RKO (cell line): Measurements from ENCODE around the gene ACCSL.

ENCODE experiments used
- DNase-seq: peaks from one replicate; pipeline ENCODE4 v3.0.0-alpha.2; 2016; ENCODE audit warnings: low spot score

Gene ACCSL

DNA sequence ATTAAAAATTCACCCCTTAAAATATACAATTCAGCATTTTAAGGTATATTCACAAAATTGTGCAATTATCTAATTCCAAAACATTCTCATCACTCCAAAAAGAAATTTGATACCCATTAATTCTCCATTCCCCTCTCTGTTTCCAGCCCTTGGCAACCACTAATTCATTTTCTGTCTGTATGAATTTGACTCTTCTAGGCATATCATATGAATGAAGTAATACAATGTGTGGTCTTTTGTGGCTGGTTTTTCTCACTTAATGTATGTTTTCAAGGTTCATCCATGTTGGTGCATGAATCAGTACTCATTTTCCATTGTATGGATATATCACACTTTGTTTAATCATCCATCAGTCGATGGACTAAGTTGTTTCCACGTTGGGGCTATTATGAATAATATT, 29.0 kb upstream of the ACCSL start:
- DNase-seq: no peak

DNA sequence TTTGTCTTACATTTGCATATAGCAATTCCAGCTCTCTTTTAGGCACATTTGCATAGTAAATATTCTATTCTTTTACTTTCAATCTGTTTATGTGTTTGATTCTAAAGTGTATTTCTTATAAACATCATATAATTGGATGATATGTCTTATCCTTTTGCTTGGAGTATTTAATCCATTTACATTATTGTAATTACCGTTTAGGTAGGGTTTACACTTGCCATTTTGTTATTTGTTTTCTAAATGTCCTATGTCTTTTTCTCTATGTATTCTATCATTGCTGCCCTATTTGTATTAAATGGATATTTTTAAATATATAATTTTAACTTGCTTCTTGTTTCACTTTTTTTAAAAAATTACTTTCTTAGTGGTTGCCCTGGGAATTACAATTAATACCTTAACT, 22.8 kb upstream of the ACCSL start:
- no peak for DNase-seq

DNA sequence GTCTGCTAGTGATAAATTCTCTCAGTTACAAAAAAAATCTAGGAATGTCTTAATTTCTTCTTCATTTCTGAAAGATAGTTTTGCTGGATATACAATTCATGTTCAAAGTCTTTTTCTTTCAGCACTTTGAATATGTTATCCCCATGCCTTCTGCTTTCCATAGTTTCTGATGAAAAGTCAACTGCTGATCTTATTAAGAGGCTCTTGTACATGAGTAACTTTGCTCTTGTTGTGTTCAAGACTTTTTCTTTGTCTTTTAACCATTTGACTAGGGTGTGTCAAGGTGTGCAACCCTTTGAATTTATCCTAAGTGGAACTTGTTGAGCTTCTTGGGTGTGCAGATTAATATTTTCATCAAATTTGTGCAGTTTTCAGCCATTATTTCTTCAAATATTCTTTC, 22.1 kb upstream of the ACCSL start:
- no peak for DNase-seq

DNA sequence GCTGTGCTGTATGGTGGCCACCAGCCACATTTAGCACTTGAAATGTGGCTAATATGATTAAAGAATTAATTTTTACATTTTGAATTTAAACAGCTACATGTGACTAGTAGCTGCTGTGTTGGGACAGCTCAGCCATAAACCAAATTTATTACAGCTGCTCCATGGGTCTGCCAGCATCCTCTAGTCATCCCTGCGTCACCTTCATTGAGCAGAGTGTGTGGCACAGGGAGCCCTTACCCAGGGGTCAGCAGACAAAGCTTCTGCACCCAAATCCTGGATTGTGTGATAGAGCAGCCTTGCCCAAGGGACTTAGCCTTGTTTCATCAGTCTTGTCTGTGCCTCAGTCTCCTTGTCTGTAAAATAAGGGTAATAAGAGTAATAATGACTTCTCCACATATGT, 19.4 kb upstream of the ACCSL start:
- DNase-seq: no peak

DNA sequence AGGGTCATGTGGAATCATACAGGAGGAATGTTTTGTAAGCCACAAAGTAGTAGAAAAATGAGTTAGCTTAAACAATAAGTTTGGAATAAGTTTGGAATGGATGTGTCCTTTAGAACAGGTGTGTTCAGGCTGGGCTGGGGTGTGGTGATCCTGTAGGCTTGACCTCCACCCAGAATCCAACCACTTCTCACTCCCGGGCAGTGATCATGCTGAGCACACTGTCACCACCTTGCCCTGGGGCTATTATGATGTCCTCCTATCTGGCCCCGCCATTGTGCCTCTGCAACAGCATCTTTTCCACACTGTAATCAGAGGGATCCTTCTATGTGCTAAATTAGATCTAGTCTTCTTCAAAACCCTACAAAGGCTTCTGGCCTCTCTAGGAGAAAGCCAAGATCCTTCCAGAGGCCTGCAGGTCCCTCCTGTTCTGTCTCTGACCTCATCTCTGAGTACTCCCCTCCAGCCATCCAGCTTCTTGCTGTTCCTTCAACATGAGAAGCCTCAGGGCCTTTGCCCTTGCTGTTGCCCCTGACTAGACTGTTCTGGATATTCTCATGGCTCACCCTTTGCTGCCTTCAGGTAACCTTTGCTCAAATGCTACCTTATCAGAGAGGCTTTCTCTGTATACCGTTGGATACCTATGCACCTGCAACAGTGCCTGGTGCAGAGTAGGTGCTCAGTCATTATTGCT, 18.8 kb upstream of the ACCSL start:
- DNase-seq: no peak

DNA sequence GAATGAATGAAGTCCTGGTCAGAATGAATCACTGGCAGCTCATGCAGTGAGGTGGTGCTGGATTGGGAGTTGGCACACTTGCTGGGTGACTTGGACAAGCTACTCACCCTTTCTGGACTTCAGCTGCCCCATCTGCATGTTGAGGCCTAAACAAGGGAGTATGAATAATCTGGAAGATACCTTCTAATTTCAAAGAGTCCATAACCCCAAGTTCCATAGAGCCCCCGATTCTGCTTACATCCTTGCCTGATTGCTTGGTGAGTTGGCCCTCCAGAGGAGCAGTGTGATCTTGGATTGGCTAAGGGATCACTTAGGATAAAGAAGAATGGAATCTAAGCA, 18.3 kb upstream of the ACCSL start:
- peak; percentile 15 for DNase-seq

DNA sequence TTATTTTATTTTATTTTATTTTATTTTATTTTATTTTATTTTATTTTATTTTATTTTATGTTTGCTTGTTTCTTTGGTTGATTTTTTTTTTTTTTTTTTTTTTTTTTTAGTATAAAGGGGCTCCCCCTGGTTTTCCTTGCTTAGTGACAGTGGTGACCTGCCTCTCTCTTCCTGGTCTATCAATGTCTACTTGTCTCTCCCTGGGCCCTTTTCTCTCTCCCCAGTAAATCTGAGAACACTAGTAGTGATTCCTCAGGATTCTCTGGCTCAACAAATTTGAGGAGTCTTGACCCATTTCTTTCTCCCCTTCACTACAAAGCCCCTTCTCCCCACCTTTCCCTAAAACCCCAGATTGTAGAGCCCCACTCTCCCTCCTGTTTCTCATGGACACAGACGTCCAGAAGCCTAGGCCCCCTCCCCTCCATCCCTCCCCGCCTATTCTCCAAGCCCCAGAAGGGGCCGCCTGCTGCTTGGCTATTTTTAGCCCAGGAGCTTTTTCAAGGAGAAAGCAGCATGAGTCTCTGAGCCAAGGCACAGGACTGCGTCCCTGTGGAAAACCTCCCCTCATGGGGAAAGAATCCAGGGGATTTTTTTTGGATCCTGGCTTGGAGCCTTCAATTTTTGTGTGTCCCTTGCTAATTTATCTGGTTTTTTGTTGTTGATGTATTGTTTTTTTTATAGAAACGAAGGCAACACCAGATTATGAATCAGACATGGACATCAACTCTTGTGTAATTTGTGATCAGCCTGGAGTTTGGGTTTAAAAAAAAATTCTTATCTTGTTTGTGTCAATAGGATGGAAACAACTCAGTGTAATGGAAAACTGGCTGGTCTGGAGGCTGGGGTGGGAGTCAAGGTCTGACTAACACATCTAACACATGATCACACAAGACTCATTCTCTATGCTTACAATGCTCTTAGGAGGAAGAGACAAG, 17.5 kb upstream of the ACCSL start:
- no peak for DNase-seq

DNA sequence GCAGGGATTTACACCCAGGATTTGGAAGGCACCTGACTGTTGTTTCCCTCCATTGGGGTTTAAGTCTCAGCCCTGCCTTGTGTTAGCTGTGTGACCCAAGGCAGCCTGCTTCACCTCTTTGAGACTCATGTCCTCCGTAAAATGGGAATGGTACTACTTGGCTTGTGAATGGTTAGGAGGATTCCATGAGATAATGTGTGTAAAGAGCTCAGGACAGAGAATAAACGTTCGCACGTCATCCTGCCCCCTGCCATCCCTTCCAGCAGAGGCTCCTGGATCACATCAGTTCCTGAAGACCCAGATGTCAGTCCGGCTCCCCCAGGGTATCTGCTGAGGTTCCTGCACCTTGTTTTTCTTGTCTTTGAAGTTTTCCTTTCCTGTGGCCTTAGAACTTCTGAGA, 16.8 kb upstream of the ACCSL start:
- no peak for DNase-seq

DNA sequence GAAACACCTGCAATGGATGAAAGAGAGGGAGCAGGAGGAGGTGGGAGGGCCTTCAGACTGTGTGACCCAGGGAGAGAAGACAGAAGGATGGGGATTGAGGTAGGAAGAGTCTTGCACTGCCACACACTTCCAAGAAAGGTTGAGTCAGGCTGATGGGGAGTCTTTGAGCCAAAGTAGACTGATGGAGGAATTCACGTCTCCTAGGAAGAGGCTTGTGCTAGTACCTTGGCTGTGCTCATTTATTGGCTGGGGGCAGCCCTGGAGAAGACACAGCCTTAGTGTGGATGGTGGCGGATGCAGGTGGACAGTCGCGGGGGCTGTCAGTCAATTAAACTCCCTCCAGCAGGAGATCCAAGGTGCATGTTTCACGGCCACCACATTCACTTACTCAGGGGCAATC, 16.2 kb upstream of the ACCSL start:
- DNase-seq: no peak

DNA sequence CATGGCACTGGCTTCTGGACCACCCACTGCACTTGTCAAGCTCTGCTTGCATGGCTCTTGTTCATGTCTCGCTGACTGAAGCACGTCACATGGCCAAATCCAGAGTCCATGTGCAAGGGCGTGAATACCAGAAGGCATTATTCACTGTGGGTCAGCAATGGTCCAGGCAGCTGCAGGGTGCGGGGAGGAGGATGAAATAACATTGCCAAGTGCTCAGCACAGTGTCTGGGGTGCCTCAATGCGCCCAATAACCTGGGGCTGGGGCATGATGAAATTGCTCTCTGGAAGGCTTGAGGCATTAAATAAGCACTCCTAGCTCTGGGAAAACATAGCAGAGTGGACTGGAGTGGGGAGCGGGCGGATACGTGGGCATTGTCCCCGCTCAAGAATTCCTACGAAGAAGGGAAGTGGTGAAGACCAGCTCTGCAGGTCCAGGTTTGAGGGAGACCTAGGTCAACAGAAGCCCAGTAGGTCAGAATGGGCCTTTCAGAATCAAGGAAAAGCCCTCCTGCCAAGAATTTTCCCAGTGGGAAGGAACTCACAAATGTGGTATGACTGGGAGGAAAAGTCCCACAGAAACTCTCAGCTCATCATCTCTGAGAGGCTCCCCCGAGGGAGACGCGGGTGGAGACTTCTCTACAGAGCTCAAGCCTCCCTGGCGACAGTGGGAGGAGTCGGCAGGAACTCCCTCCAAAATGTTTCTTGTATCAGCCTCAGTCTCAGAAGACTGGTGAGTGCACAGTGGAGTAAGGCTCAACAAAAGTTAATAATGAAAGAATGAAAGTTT, 15.3 kb upstream of the ACCSL start:
- DNase-seq: no peak

DNA sequence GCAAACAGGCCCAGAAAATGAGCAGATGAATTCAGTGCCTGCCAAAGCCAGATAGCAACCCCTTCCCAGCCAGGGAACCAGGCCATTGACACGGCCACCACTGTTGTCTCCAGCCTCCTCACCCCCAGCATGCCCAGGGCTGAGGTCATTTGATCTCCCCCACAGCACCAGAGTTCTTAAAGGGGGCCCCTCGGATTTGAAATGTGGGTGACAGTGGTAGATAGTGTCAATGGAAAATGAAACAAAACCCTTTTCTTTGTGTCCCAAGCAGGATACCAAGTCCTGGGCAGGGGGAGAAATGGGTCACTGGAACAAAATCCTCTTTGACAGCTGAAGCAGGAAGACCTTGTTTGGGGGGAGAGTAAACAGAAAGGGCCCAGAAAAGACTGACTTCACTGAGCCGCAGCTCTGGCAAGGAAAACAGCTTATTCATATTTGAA, 14.3 kb upstream of the ACCSL start:
- no peak for DNase-seq

DNA sequence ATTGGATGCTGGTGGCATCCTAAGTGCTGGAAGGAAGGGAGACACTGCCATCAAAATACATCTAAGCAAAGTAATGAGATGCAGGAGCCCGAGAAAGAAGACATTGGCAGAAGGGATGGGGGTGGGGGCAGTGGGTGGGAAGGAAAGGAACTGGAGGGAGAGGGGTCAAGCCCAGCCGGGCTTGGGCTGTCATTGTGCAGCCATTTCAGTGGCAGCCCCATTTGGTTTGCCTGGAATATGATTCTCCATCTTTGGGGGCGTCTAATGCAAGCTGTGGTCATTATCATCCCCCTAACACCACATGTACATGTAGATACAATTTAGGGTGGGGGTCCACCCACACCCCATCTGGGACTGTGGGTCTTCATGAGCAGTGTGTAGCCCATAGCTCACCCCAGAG, 13.9 kb upstream of the ACCSL start:
- DNase-seq: no peak

DNA sequence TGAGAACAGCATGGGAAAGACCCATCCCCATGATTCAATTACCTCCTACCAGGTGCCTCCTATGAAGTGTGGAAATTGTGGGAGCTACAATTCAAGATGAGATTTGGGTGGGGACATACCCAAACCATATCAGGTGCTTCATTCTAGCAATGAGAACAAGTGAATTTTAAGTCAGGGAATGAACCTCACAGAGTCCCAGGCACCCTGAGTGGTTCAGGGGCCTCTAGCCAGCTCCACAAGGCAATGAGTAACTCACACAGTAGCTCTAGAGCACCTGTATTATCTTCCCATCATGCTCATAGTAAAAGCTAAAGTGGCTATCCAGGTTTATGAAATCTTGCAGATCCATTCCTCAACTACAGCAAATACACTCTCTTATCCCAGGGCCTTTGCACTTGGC, 13.1 kb upstream of the ACCSL start:
- DNase-seq: no peak

DNA sequence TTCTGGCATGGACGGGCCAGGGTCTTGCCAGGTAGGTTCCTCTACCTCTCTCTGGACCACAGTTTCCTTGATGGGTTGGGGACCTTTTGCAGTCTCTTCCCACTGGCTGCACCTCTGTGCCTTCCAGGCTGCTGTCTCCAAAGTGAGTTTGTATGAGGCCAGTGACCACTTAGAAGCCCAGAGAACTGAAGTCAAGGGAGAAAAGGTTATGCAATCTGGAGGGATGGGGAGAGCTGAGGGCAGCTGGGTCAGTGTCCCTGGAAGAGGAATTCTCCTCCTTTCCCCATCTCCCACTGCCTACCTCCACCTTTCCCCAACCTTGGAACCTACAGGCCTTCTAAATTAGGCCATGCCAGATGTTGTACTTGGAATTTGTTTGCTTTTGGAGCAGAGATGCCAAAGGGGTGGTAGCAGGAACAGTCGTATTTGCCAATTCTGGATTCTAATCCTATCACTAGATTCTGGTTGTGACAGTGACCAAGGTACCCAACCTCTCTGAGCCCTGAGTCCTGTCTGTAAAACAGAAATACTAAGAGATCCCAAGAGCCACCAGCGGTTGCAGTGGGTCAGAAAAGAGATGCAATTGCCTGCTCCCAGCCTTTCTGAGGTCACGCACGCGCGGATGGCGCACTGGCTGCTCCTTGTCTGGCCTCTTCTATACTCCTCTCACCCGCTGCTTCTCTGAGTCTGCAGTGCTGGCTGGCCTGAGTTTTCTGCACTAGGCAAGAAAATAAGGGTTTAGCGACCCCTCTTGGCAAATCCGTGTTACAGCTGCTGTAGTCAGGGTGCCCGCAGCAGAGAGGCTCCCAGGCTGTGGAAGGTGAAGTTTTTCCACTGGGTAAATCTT, 10.7 kb upstream of the ACCSL start:
- DNase-seq: peak; percentile 68

DNA sequence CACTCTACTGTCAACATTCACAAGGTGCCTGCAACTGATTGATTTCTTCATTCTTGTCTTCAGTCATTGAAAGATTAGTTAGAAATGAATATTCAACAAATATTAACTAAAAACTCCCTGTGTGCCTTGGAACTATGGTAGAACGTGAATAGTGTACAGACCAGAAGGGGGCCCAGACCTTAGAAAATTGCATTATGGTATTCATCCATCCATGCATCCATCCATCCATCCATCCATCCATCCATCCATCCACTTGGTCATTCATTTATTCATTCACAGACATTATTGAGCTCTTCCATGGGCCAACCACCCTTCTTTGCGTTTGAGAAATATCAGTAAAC, 10.2 kb upstream of the ACCSL start:
- DNase-seq: no peak

DNA sequence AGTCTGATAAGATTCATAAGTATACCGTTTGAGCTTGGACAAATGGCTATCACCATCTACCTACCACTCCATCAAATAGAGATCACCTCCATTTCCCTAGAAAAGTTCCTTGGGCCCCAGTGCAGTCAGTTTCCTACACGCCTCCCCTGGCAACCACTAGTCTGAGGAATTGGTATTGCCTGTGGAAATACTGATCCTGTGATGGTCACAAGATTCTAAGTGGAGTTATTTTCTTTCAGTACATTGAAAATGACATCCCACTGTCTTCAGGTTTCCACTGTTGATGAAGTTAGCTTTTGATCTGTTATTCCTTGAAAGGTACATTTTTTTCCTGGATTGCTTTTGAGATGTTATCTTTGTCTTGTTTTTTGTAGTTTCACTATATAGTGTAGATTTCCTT, 4.6 kb upstream of the ACCSL start:
- DNase-seq: no peak

DNA sequence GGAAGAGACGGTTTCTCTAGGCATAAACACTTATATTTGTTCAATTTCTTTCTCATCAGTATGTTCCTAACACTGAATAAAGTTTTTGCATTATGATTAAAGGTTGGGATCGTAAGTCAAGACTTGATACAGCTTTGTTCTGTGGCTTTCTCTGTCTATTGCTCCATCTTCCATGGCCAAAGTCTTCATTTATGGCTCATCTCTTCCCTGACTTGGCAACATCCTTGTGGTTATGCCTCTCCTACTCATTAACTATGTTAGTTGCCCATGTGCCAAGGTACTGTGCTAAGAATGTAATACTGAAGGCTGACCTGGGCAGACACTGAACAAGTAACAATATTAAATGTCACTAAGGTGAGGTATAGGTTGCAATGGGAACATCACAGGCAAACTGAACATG, 1.6 kb upstream of the ACCSL start:
- DNase-seq: no peak

DNA sequence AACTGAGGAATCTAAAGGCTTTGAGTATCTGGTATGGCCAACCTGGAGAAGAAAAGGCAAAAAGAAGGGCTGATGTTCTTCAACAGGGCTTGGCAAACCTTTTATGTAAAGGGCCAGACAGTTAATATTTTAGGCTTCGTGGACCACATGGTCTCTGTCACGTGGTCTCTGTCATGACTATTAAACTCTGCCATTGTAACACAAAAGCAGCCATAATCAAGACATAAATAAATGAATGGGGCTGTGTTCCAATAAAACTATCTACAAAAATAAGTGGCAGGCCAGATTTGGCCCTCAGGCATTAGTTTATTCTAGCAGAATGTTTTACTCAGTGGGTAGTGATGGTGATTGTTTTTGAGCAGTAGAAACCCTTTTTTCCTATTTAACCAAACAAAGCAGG, 483 bp upstream of the ACCSL start:
- DNase-seq: no peak

DNA sequence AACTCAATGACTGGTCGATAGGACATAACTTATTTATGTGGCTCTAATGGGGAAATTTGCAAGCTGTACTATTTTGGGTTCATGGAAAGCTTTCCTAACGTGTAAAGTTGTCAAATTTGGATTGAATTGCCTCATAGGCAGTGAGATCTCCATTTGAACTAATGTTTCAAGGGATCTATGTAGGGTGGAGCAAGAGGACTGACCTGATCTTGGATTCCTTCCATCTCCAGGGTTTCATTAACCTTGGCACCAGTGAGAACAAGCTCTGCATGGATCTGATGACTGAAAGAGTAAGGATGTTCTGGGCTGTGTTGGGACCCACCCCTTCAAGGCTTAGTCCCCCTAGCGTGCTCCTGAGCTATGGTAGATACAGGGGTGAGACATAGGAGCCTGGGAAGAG, 2.1 kb downstream of the ACCSL start:
- DNase-seq: no peak

DNA sequence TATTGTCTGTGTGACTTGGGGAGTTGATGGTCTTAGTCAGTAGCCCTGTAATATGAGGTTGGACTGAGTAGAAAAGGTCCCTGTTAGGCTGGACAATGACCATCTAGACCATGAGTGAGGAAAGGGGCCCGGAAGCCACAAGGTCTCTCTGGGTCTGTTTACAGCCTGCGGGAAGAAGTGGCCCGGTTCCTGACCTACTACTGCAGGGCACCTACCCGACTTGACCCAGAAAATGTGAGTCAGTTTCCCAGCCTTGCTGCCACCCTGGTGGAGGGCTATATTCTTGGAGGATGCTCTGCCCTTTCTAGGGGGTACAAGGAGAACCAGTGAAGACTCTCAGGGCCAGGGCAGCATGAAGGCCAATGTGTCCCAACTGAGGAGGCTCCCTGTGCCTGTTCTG, 3.4 kb downstream of the ACCSL start:
- DNase-seq: no peak

DNA sequence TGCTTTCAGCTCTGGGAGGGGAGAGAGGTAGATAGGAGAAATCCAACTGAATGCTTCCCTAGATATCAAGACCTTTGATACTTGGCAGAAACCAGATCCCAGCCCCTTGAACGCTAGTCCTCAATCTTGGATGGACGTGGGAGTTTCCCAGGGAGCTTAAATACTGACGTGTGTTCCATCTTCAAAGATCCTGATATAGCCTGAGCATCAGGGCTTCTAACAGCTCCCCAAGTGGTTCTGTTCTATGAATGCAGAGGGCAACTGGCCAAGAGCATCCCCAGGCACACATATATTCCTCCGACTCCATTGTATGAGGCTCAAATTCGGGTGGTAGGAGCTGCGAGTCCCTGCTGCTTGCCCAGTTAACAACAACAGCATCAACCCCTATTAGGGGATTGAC, 9.6 kb downstream of the ACCSL start:
- DNase-seq: no peak

DNA sequence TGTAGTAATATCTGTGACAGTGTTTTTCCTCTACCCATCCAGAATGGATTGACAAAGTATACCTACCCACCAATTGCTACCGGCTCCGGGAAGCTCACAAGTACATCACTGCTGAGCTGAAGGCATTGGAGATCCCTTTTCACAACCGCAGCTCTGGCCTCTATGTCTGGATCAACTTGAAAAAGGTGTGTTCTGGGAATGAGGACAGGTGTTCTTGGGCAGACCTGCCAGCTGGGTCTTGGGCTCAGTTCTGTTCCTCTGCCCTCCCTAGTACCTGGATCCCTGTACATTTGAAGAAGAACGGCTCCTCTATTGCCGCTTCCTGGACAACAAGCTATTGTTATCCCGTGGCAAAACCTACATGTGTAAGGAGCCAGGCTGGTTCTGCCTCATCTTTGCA, 10.5 kb downstream of the ACCSL start:
- DNase-seq: no peak
